Measurements from ENCODE around the gene OSBPL8.

GRCh38 chr12:76608070-76608469 lies 48.5 kb upstream of the OSBPL8 start:
- TF ChIP-seq CTCF (IDR thresholded peaks at IDR 0.05) (no peak), EZH2 (IDR thresholded peaks at IDR 0.05; ENCODE audit: borderline replicate concordance, insufficient read depth, low read depth, low read length, poor library complexity, severe bottlenecking) (no peak)

Data from B cell (primary cell).